ENCODE results near the gene GBP7.

DNA sequence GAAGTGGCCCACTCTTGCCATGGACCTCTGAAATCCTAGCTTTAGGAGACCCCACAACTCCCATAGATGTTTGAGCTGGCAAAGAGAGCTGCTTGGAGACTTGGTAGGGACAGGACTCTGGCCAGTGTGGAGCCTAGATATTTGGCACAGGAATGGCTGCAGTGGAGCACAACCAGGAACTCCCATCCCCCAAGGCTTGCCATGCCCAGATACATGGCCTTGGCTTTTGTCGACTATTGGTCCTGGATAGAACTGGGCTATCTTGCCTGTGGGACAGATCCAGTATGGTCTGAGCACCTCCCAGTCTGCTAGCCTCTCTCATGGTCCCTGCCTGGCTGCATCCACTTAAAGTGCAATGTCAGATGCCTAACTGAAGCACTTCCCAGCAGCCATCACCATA, 42.1 kb downstream of the GBP7 start:
- no peak for TF ChIP-seq POLR2A (IDR thresholded peaks at IDR 0.05)
- TF ChIP-seq, protein P1, sequence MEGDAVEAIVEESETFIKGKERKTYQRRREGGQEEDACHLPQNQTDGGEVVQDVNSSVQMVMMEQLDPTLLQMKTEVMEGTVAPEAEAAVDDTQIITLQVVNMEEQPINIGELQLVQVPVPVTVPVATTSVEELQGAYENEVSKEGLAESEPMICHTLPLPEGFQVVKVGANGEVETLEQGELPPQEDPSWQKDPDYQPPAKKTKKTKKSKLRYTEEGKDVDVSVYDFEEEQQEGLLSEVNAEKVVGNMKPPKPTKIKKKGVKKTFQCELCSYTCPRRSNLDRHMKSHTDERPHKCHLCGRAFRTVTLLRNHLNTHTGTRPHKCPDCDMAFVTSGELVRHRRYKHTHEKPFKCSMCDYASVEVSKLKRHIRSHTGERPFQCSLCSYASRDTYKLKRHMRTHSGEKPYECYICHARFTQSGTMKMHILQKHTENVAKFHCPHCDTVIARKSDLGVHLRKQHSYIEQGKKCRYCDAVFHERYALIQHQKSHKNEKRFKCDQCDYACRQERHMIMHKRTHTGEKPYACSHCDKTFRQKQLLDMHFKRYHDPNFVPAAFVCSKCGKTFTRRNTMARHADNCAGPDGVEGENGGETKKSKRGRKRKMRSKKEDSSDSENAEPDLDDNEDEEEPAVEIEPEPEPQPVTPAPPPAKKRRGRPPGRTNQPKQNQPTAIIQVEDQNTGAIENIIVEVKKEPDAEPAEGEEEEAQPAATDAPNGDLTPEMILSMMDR (IDR thresholded peaks at IDR 0.05), result no peak

All from Peyer's patch (tissue), 4 donors.